ENCODE measurements around the gene DAPK1. TPM values are rescaled to one million over a fixed set of nuclear protein-coding genes. Genes with fewer than 3 reads are reported as not detected.

DAPK1 gene
- total RNA-seq, 1 donor from 2014 or later: 29.5 TPM

GRCh38 chr9:87615136-87615535 is 117.5 kb downstream of the DAPK1 start:
- Mint-ChIP-seq H3K27ac (peak overlapping the region; percentile 4), H3K4me3 (no peak overlapping the region), H3K9me3 (peaks cover 5% of the 10 kb centered on the region), H3K27me3 (ENCODE audit: insufficient read depth, low read depth) (peaks cover 2% of the 10 kb centered on the region), H3K36me3 (peaks cover 53% of the 10 kb centered on the region), H3K4me1 (peaks cover 24% of the 10 kb centered on the region)
- Histone ChIP-seq H2AFZ (replicated peaks) (no peak overlapping the region), H4K20me1 (ENCODE audit: low read depth) (peaks cover 21% of the 10 kb centered on the region), H3K4me2 (peak overlapping the region; percentile 48), H3K4me3 (no peak overlapping the region), H3K4me1 (peaks cover 26% of the 10 kb centered on the region), H3K27me3 (no peaks in the 10 kb centered on the region), H3K36me3 (no peaks in the 10 kb centered on the region), H3K79me2 (ENCODE audit: low read depth) (no peaks in the 10 kb centered on the region), H3K9me3 (ENCODE audit: low read depth) (no peaks in the 10 kb centered on the region), H3K27ac (no peak overlapping the region), H3F3A (ENCODE audit: low read depth) (peaks cover 13% of the 10 kb centered on the region), H3K9ac (no peak overlapping the region)
- no peak for DNase-seq (ENCODE audit: low spot score)
- TF ChIP-seq EZH2 (IDR thresholded peaks at IDR 0.05) (no peak), EZH2phosphoT487 (IDR thresholded peaks at IDR 0.05) (no peak), CTCF (IDR thresholded peaks at IDR 0.05) (no peak)

- no peaks in the 10 kb centered on the region for H3K9me3 ChIP-seq (ENCODE audit: low read depth)
- peaks cover 2% of the 10 kb centered on the region for H3K27me3 Mint-ChIP-seq (ENCODE audit: insufficient read depth, low read depth)
- H3K4me3 Mint-ChIP-seq: peak overlapping the region; percentile 12
- H3K36me3 ChIP-seq: no peaks in the 10 kb centered on the region
- peak overlapping the region; percentile 48 for H3K4me2 ChIP-seq
- TF ChIP-seq EZH2 (IDR thresholded peaks at IDR 0.05): no peak
- TF ChIP-seq CTCF (IDR thresholded peaks at IDR 0.05): no peak
- TF ChIP-seq EZH2phosphoT487 (IDR thresholded peaks at IDR 0.05): no peak
- peaks cover 13% of the 10 kb centered on the region for H3F3A ChIP-seq (ENCODE audit: low read depth)
- H3K4me1 Mint-ChIP-seq: peaks cover 22% of the 10 kb centered on the region
- peak; percentile 62 for DNase-seq (ENCODE audit: low spot score)
- no peak overlapping the region for H3K27ac ChIP-seq
- no peak overlapping the region for H2AFZ ChIP-seq (replicated peaks)
- peak overlapping the region; percentile 81 for H3K27ac Mint-ChIP-seq
- H3K4me1 ChIP-seq: peaks cover 31% of the 10 kb centered on the region
- no peak overlapping the region for H3K9ac ChIP-seq
- H3K9me3 Mint-ChIP-seq: peaks cover 5% of the 10 kb centered on the region
- peaks cover 55% of the 10 kb centered on the region for H3K36me3 Mint-ChIP-seq
- no peaks in the 10 kb centered on the region for H3K27me3 ChIP-seq
- H4K20me1 ChIP-seq (ENCODE audit: low read depth): peaks cover 22% of the 10 kb centered on the region
- H3K79me2 ChIP-seq (ENCODE audit: low read depth): no peaks in the 10 kb centered on the region
- no peak overlapping the region for H3K4me3 ChIP-seq
Observed at GRCh38 chr9:87615547-87616148, 118.0 kb downstream of the DAPK1 start.

- H3K27me3 Mint-ChIP-seq (ENCODE audit: insufficient read depth, low read depth): peaks cover 2% of the 10 kb centered on the region
- H3K4me3 ChIP-seq: no peak overlapping the region
- no peak for DNase-seq (ENCODE audit: low spot score)
- H3K27ac ChIP-seq: no peak overlapping the region
- no peaks in the 10 kb centered on the region for H3K27me3 ChIP-seq
- no peaks in the 10 kb centered on the region for H3K36me3 ChIP-seq
- H3K4me1 ChIP-seq: peaks cover 26% of the 10 kb centered on the region
- H4K20me1 ChIP-seq (ENCODE audit: low read depth): peaks cover 26% of the 10 kb centered on the region
- H3K4me1 Mint-ChIP-seq: peaks cover 25% of the 10 kb centered on the region
- H3K4me2 ChIP-seq: no peak overlapping the region
- H3K9ac ChIP-seq: no peak overlapping the region
- no peak for TF ChIP-seq EZH2phosphoT487 (IDR thresholded peaks at IDR 0.05)
- no peak for TF ChIP-seq CTCF (IDR thresholded peaks at IDR 0.05)
- no peak for TF ChIP-seq EZH2 (IDR thresholded peaks at IDR 0.05)
- peaks cover 61% of the 10 kb centered on the region for H3K36me3 Mint-ChIP-seq
- H3F3A ChIP-seq (ENCODE audit: low read depth): peaks cover 13% of the 10 kb centered on the region
- no peak overlapping the region for H3K4me3 Mint-ChIP-seq
- H3K9me3 Mint-ChIP-seq: peaks cover 5% of the 10 kb centered on the region
- no peak overlapping the region for H3K27ac Mint-ChIP-seq
- no peaks in the 10 kb centered on the region for H3K79me2 ChIP-seq (ENCODE audit: low read depth)
- H2AFZ ChIP-seq (replicated peaks): no peak overlapping the region
- no peaks in the 10 kb centered on the region for H3K9me3 ChIP-seq (ENCODE audit: low read depth)
Observed at GRCh38 chr9:87618226-87618625, 120.6 kb downstream of the DAPK1 start.

All from neural progenitor cell (in vitro differentiated cells).